Mesenchymal stem cell (in vitro differentiated cells and primary cell): Measurements from ENCODE around the gene LPGAT1.

Experiments
- DNase-seq: peaks from one replicate; pipeline ENCODE4 v3.0.0-alpha.2; 2013
- H2AFZ ChIP-seq: one replicate; pipeline ENCODE4 v1.6.1; 2013; ENCODE audit warnings: low read depth, mild to moderate bottlenecking, control low read depth, inconsistent platforms, low read length, moderate library complexity
- H2AK5ac ChIP-seq: 2 replicates; pipeline ENCODE4 v1.6.1; 2013; ENCODE audit warnings: low read length, moderate library complexity, mild to moderate bottlenecking, inconsistent platforms; ENCODE audit not compliant: severe bottlenecking
- H2BK120ac ChIP-seq: one replicate; pipeline ENCODE4 v1.6.1; 2013; ENCODE audit warnings: low read depth, mild to moderate bottlenecking, inconsistent platforms, low read length, moderate library complexity
- H2BK12ac ChIP-seq, 2 experiments: one replicate each; pipeline ENCODE4 v1.6.1; 2013; ENCODE audit warnings: inconsistent platforms in 2 of 2, low read length in 2 of 2, mild to moderate bottlenecking in 2 of 2, moderate library complexity in 2 of 2, control low read depth in 1 of 2
- H2BK15ac ChIP-seq: one replicate; pipeline ENCODE4 v1.6.1; 2013; ENCODE audit warnings: mild to moderate bottlenecking, low read depth, inconsistent platforms; ENCODE audit not compliant: poor library complexity, severe bottlenecking
- H2BK5ac ChIP-seq: 2 replicates; pipeline ENCODE4 v1.6.1; 2013; ENCODE audit warnings: low read depth, mild to moderate bottlenecking, low read length, control low read depth, inconsistent platforms; ENCODE audit not compliant: poor library complexity, severe bottlenecking
- H3K14ac ChIP-seq, 2 experiments: one replicate each; pipeline ENCODE4 v1.6.1; 2013; ENCODE audit warnings: inconsistent platforms in 2 of 2, low read length in 2 of 2, control low read depth in 1 of 2, mild to moderate bottlenecking in 1 of 2, moderate library complexity in 1 of 2
- H3K18ac ChIP-seq, 2 experiments: one replicate each; pipeline ENCODE4 v1.6.1; 2013; ENCODE audit warnings: inconsistent platforms in 2 of 2, low read length in 2 of 2, control low read depth in 1 of 2, low read depth in 1 of 2, mild to moderate bottlenecking in 1 of 2
- H3K23ac ChIP-seq, 2 experiments: one replicate each; pipeline ENCODE4 v1.6.1; 2013; ENCODE audit warnings: inconsistent platforms in 2 of 2, low read length in 2 of 2, mild to moderate bottlenecking in 2 of 2, moderate library complexity in 2 of 2, control low read depth in 1 of 2
- H3K27ac ChIP-seq: 2 replicates; pipeline ENCODE4 v1.5.1; 2013; ENCODE audit warnings: mild to moderate bottlenecking, moderate library complexity, low read length, control low read depth, inconsistent platforms; ENCODE audit not compliant: poor library complexity, severe bottlenecking
- H3K27me3 ChIP-seq, 2 experiments: 2 replicates each; pipeline versions ENCODE4 v1.6.1 to v1.7.0; 2013; ENCODE audit warnings: low read length in 2 of 2, mild to moderate bottlenecking in 2 of 2, moderate library complexity in 2 of 2, control low read depth in 1 of 2, inconsistent platforms in 1 of 2; ENCODE audit not compliant: control insufficient read depth in 1 of 2, insufficient read depth in 1 of 2
- H3K36me3 ChIP-seq, 2 experiments: 2 replicates each; pipeline versions ENCODE4 v1.6.1 to v1.7.0; 2013; ENCODE audit warnings: low read length in 2 of 2, control low read depth in 1 of 2, inconsistent platforms in 1 of 2, low read depth in 1 of 2, mild to moderate bottlenecking in 1 of 2; ENCODE audit not compliant: insufficient read depth in 2 of 2, control insufficient read depth in 1 of 2
- H3K4ac ChIP-seq, 2 experiments: one replicate each; pipeline ENCODE4 v1.6.1; 2013; ENCODE audit warnings: inconsistent platforms in 2 of 2, low read length in 2 of 2, mild to moderate bottlenecking in 2 of 2, moderate library complexity in 2 of 2, control low read depth in 1 of 2, low read depth in 1 of 2
- H3K4me1 ChIP-seq: 2 replicates; pipeline ENCODE4 v1.6.1; 2013; ENCODE audit warnings: low read depth, low read length, control low read depth; ENCODE audit not compliant: control insufficient read depth, insufficient read depth
- H3K4me2 ChIP-seq: 2 replicates; pipeline ENCODE4 v1.6.1; 2013; ENCODE audit warnings: low read length, mild to moderate bottlenecking, inconsistent platforms; ENCODE audit not compliant: poor library complexity, severe bottlenecking
- H3K4me3 ChIP-seq, 2 experiments: 2 replicates each; pipeline versions ENCODE4 v1.5.1 to v1.7.0; 2013; ENCODE audit warnings: low read length in 2 of 2, mild to moderate bottlenecking in 2 of 2, control low read depth in 1 of 2, low read depth in 1 of 2; ENCODE audit not compliant: insufficient read depth in 1 of 2
- H3K79me1 ChIP-seq: replicated peaks from 2 replicates; pipeline ENCODE4 v1.6.1; 2013; ENCODE audit warnings: mild to moderate bottlenecking, control low read depth, low read length, inconsistent platforms; ENCODE audit not compliant: poor library complexity, severe bottlenecking
- H3K9ac ChIP-seq: 2 replicates; pipeline ENCODE4 v1.7.0; 2013; ENCODE audit warnings: mild to moderate bottlenecking, low read length, moderate library complexity
- H3K9me3 ChIP-seq: 2 replicates; pipeline ENCODE4 v1.7.0; 2013; ENCODE audit warnings: mild to moderate bottlenecking, low read length; ENCODE audit not compliant: control insufficient read depth
- H4K8ac ChIP-seq: one replicate; pipeline ENCODE4 v1.6.1; 2013; ENCODE audit warnings: inconsistent platforms, mild to moderate bottlenecking, low read length, moderate library complexity
- H4K91ac ChIP-seq: one replicate; pipeline ENCODE4 v1.6.1; 2013; ENCODE audit warnings: mild to moderate bottlenecking, low read length, inconsistent platforms
- WGBS: methylation state at CpG from one replicate; pipeline ENCODE4 v1.1.7; 2013; ENCODE audit warnings: mixed read lengths; 5-methylcytosine and 5-hydroxymethylcytosine counted together

Gene LPGAT1

GRCh38 chr1:211811848-211812247 lies 18.7 kb downstream of the LPGAT1 start:
- Histone ChIP-seq H3K27ac (no peak overlapping the region), H3K23ac (no peak overlapping the region), H3K27me3 (no peaks in the 10 kb centered on the region), H4K8ac (no peak overlapping the region), H3K18ac (no peak overlapping the region), H3K4ac (no peak overlapping the region), H3K36me3 (peaks cover 0 to 35% of the 10 kb centered on the region in 2 experiments), H3K14ac (no peak overlapping the region), H2BK15ac (no peak overlapping the region), H3K4me1 (no peaks in the 10 kb centered on the region), H3K79me1 (peaks cover 12% of the 10 kb centered on the region), H3K9ac (no peak overlapping the region), H4K91ac (no peak overlapping the region), H3K9me3 (no peaks in the 10 kb centered on the region), H2BK12ac (no peak overlapping the region), H2AFZ (no peak overlapping the region), H3K4me2 (no peak overlapping the region), H2BK120ac (no peak overlapping the region), H2AK5ac (no peak overlapping the region), H2BK5ac (no peak overlapping the region), H3K4me3 (no peak overlapping the region)
- WGBS = 89% methylated on average over 2 of the region's 2 CpGs
- no peak for DNase-seq

- Histone ChIP-seq H3K9me3 (no peaks in the 10 kb centered on the region), H3K23ac (no peak overlapping the region), H3K79me1 (peaks cover 12% of the 10 kb centered on the region), H2AFZ (no peak overlapping the region), H2AK5ac (no peak overlapping the region), H4K8ac (no peak overlapping the region), H3K4ac (no peak overlapping the region), H3K4me1 (no peaks in the 10 kb centered on the region), H2BK120ac (no peak overlapping the region), H3K14ac (no peak overlapping the region), H3K36me3 (peaks cover 0 to 41% of the 10 kb centered on the region in 2 experiments), H2BK5ac (no peak overlapping the region), H4K91ac (no peak overlapping the region), H3K27me3 (no peaks in the 10 kb centered on the region), H2BK12ac (no peak overlapping the region), H3K18ac (no peak overlapping the region), H3K4me2 (no peak overlapping the region), H3K9ac (no peak overlapping the region), H3K4me3 (no peak overlapping the region), H3K27ac (no peak overlapping the region), H2BK15ac (no peak overlapping the region)
- 95% methylated on average over 2 of the region's 3 CpGs for whole genome bisulfite sequencing
- no peak for DNase-seq
Observed at GRCh38 chr1:211811126-211811525, 19.4 kb downstream of the LPGAT1 start.

- no peak overlapping the region for H2AK5ac ChIP-seq
- no peak overlapping the region for H3K27ac ChIP-seq
- H3K18ac ChIP-seq = no peak overlapping the region
- no peak overlapping the region for H4K91ac ChIP-seq
- no peak overlapping the region for H2BK5ac ChIP-seq
- no peak overlapping the region for H3K4me2 ChIP-seq
- H3K14ac ChIP-seq = no peak overlapping the region
- no peak overlapping the region for H3K4ac ChIP-seq
- H2AFZ ChIP-seq = no peak overlapping the region
- H3K79me1 ChIP-seq = peaks cover 10% of the 10 kb centered on the region
- H3K9ac ChIP-seq = no peak overlapping the region
- no peak overlapping the region for H4K8ac ChIP-seq
- no peaks in the 10 kb centered on the region for H3K27me3 ChIP-seq
- H3K23ac ChIP-seq = no peak overlapping the region
- H3K4me3 ChIP-seq = no peak overlapping the region
- no peaks in the 10 kb centered on the region for H3K4me1 ChIP-seq
- peaks cover 6% of the 10 kb centered on the region for H3K9me3 ChIP-seq
- no peak overlapping the region for H2BK12ac ChIP-seq
- no peak overlapping the region for H2BK120ac ChIP-seq
- H2BK15ac ChIP-seq = no peak overlapping the region
- DNase-seq = no peak
- peaks cover 3 to 48% of the 10 kb centered on the region in 2 experiments for H3K36me3 ChIP-seq
- 91% methylated on average over 2 of the region's 2 CpGs for WGBS
Observed at GRCh38 chr1:211808475-211808874, 22.1 kb downstream of the LPGAT1 start.

GRCh38 chr1:211804915-211805314 lies 25.6 kb downstream of the LPGAT1 start:
- Histone ChIP-seq H2AFZ (no peak overlapping the region), H2BK12ac (no peak overlapping the region), H3K4me3 (no peak overlapping the region), H3K27me3 (no peaks in the 10 kb centered on the region), H3K23ac (no peak overlapping the region), H3K18ac (no peak overlapping the region), H3K4ac (no peak overlapping the region), H2BK5ac (no peak overlapping the region), H3K9me3 (peaks cover 12% of the 10 kb centered on the region), H4K8ac (no peak overlapping the region), H3K27ac (no peak overlapping the region), H2BK120ac (no peak overlapping the region), H2AK5ac (no peak overlapping the region), H2BK15ac (no peak overlapping the region), H4K91ac (no peak overlapping the region), H3K79me1 (peaks cover 13% of the 10 kb centered on the region), H3K36me3 (peaks cover 3 to 25% of the 10 kb centered on the region in 2 experiments), H3K9ac (no peak overlapping the region), H3K4me2 (no peak overlapping the region), H3K4me1 (no peaks in the 10 kb centered on the region), H3K14ac (no peak overlapping the region)
- WGBS = no CpG with 5 or more reads among the region's 2 CpGs
- no peak for DNase-seq
